Astrocyte (in vitro differentiated cells and primary cell): ENCODE results near the gene UCN3. TPM values are rescaled to one million over a fixed set of nuclear protein-coding genes. Genes with fewer than 3 reads are reported as not detected.

Experiments
- DNase-seq: peaks from one replicate; pipeline ENCODE4 v3.0.0-alpha.2; 2010; ENCODE audit warnings: low read depth
- FAIRE-seq: peaks from 2 replicates; lab custom pipeline; 2011; peaks lifted over from hg19 to GRCh38; lab: Jason Lieb, UNC
- H2AFZ ChIP-seq: 2 replicates; pipeline ENCODE4 v1.6.0; 2012; ENCODE audit warnings: low read depth, low read length, inconsistent platforms
- H3K27ac ChIP-seq: 2 replicates; pipeline ENCODE4 v1.5.1; 2011; ENCODE audit warnings: low read depth, low read length, inconsistent platforms
- H3K27me3 ChIP-seq: 2 replicates; pipeline ENCODE4 v1.6.0; 2011; ENCODE audit warnings: low read length, inconsistent platforms; ENCODE audit not compliant: insufficient read depth
- H3K36me3 ChIP-seq: 2 replicates; pipeline ENCODE4 v1.5.1; 2011; ENCODE audit warnings: low read length, inconsistent platforms; ENCODE audit not compliant: insufficient read depth
- H3K4me1 ChIP-seq: 2 replicates; pipeline ENCODE4 v1.5.1; 2011; ENCODE audit warnings: low read length, inconsistent platforms; ENCODE audit not compliant: insufficient read depth
- H3K4me2 ChIP-seq: 2 replicates; pipeline ENCODE4 v1.6.0; 2012; ENCODE audit warnings: low read length, inconsistent platforms
- H3K4me3 ChIP-seq: 2 replicates; pipeline ENCODE4 v1.5.1; 2011; ENCODE audit warnings: low read depth, mild to moderate bottlenecking, low read length, inconsistent platforms; ENCODE audit not compliant: insufficient read depth
- H3K79me2 ChIP-seq: 2 replicates; pipeline ENCODE4 v1.6.0; 2012; ENCODE audit warnings: mild to moderate bottlenecking, low read length, inconsistent platforms; ENCODE audit not compliant: insufficient read depth
- H3K9ac ChIP-seq: 2 replicates; pipeline ENCODE4 v1.6.0; 2012; ENCODE audit warnings: mild to moderate bottlenecking, low read length, inconsistent platforms
- H3K9me3 ChIP-seq: 2 replicates; pipeline ENCODE4 v1.5.1; 2012; ENCODE audit warnings: low read depth, mild to moderate bottlenecking, low read length, inconsistent platforms; ENCODE audit not compliant: insufficient read depth
- H4K20me1 ChIP-seq: 2 replicates; pipeline ENCODE4 v1.6.0; 2012; ENCODE audit warnings: low read length, inconsistent platforms; ENCODE audit not compliant: insufficient read depth
- H3K27ac Mint-ChIP-seq: one replicate; pipeline ENCODE4 v1.8.0; 2021; ENCODE audit warnings: mild to moderate bottlenecking, mixed read lengths; ENCODE audit not compliant: unreplicated experiment
- H3K27me3 Mint-ChIP-seq: one replicate; pipeline ENCODE4 v1.8.0; 2021; ENCODE audit warnings: low read depth, mixed read lengths; ENCODE audit not compliant: unreplicated experiment
- H3K36me3 Mint-ChIP-seq: one replicate; pipeline ENCODE4 v1.8.0; 2021; ENCODE audit warnings: low read depth, mixed read lengths; ENCODE audit not compliant: unreplicated experiment
- H3K4me1 Mint-ChIP-seq: one replicate; pipeline ENCODE4 v1.8.0; 2021; ENCODE audit warnings: low read depth, mixed read lengths; ENCODE audit not compliant: unreplicated experiment
- H3K4me3 Mint-ChIP-seq: one replicate; pipeline ENCODE4 v1.8.0; 2021; ENCODE audit warnings: mild to moderate bottlenecking, moderate library complexity, mixed read lengths; ENCODE audit not compliant: unreplicated experiment
- H3K9me3 Mint-ChIP-seq: one replicate; pipeline ENCODE4 v1.8.0; 2021; ENCODE audit warnings: mild to moderate bottlenecking, mixed read lengths; ENCODE audit not compliant: unreplicated experiment
- EZH2 ChIP-seq: IDR thresholded peaks from 2 replicates; pipeline ENCODE4 v1.6.1; 2012; ENCODE audit warnings: mild to moderate bottlenecking, low read length, inconsistent platforms; ENCODE audit not compliant: insufficient read depth
- total RNA-seq: library from RNA; stranded (reverse); gene quantifications from 2 replicates; pipeline ENCODE4 v1.2.1, GENCODE V29; 2021
- TF ChIP-seq, protein P1 (sequence below): IDR thresholded peaks from 2 replicates; pipeline ENCODE4 v1.5.1; 2011; ENCODE audit warnings: low read depth, mild to moderate bottlenecking, inconsistent platforms, low read length, moderate library complexity; ENCODE audit not compliant: insufficient read depth

UCN3 gene
- total RNA-seq, 1 donor from 2014 or later = not detected

DNA sequence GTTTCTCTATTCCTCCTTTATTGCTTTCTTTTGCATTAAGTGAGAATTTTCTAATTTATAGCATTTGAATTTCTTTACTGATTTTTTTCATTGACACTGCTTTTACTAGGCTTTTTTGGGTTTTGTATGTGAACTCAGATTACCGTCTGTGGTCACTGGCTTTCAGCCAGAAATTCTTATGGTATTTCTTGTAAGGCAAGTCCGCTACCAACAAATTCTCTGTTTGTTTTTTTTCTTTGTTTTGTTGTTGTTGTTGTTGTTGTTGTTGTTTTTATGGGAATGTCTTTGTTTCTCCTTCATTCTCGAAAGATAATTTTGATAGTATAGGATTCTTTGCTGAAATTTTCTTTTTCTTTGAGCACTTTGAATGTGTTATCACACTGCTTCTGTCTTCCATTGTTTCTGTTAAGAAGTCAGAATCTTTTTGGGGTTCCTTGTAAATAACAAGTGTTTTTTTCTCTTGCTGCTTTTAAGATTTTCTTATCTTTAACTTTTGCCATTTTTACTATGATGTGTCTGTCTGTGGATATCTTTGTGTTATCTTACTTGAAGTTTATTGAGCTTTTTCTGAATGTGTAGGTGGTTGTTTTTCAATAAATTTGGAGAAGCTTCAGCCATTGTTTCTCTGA, 54.8 kb downstream of the UCN3 start:
- H3K27ac Mint-ChIP-seq = no peak overlapping the region
- no peak overlapping the region for H3K4me3 Mint-ChIP-seq

DNA sequence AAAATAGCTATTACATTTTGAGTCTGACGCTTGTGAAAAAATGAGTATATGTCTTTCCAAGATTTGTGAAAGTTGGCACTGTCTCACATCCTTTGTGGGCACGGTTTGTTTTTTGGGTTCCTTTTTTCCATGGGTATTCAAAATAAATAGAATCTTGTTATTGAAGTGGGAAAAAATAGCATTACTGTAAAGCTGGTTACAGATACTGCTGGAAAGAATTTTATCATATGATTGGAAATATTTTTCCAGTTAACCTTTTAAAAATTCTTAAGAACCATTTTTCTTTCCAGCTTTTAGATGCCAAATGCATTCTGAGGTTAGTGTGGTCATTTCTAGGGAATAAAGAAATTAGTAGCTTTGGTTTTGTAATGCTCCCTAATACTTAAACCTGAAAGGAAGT, 59.0 kb downstream of the UCN3 start:
- Mint-ChIP-seq H3K4me1 (peaks cover 3% of the 10 kb centered on the region), H3K27me3 (no peaks in the 10 kb centered on the region), H3K27ac (no peak overlapping the region), H3K36me3 (no peaks in the 10 kb centered on the region), H3K4me3 (no peak overlapping the region), H3K9me3 (no peaks in the 10 kb centered on the region)
- Histone ChIP-seq H3K4me2 (no peak overlapping the region), H3K4me3 (no peak overlapping the region), H3K9me3 (no peaks in the 10 kb centered on the region), H3K79me2 (peaks cover 89% of the 10 kb centered on the region), H3K36me3 (peaks cover 2% of the 10 kb centered on the region), H3K9ac (no peak overlapping the region), H4K20me1 (peaks cover 5% of the 10 kb centered on the region), H2AFZ (no peak overlapping the region), H3K27me3 (no peaks in the 10 kb centered on the region), H3K4me1 (peaks cover 3% of the 10 kb centered on the region), H3K27ac (no peak overlapping the region)
- TF ChIP-seq EZH2 = no peak
- FAIRE-seq (no peak), DNase-seq (peak; percentile 66)

More for the DNA sequence above, 54.8 kb downstream of the UCN3 start:
- H3K4me3 ChIP-seq = no peak overlapping the region
- FAIRE-seq (no peak), DNase-seq (peak; percentile 65)
- H3K4me2 ChIP-seq = no peak overlapping the region
- Mint-ChIP-seq H3K9me3 (peaks cover 4% of the 10 kb centered on the region), H3K4me1 (no peaks in the 10 kb centered on the region), H3K27me3 (no peaks in the 10 kb centered on the region), H3K36me3 (no peaks in the 10 kb centered on the region)
- no peaks in the 10 kb centered on the region for H3K9me3 ChIP-seq
- no peaks in the 10 kb centered on the region for H3K36me3 ChIP-seq
- no peak overlapping the region for H2AFZ ChIP-seq
- no peak overlapping the region for H3K9ac ChIP-seq
- no peak overlapping the region for H3K27ac ChIP-seq
- H3K4me1 ChIP-seq = no peaks in the 10 kb centered on the region
- H3K79me2 ChIP-seq = peaks cover 100% of the 10 kb centered on the region
- TF ChIP-seq, protein P1, sequence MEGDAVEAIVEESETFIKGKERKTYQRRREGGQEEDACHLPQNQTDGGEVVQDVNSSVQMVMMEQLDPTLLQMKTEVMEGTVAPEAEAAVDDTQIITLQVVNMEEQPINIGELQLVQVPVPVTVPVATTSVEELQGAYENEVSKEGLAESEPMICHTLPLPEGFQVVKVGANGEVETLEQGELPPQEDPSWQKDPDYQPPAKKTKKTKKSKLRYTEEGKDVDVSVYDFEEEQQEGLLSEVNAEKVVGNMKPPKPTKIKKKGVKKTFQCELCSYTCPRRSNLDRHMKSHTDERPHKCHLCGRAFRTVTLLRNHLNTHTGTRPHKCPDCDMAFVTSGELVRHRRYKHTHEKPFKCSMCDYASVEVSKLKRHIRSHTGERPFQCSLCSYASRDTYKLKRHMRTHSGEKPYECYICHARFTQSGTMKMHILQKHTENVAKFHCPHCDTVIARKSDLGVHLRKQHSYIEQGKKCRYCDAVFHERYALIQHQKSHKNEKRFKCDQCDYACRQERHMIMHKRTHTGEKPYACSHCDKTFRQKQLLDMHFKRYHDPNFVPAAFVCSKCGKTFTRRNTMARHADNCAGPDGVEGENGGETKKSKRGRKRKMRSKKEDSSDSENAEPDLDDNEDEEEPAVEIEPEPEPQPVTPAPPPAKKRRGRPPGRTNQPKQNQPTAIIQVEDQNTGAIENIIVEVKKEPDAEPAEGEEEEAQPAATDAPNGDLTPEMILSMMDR = no peak
- no peak for TF ChIP-seq EZH2
- H4K20me1 ChIP-seq = peaks cover 5% of the 10 kb centered on the region
- H3K27me3 ChIP-seq = no peaks in the 10 kb centered on the region

Other genes with a start within 250 kb of the UCN3 start
- not detected in 2 replicates for gene AKR1C8, start 179.8 kb upstream of the UCN3 start, total RNA-seq
- not detected in 2 replicates for gene AKR1C4, start 168.1 kb upstream of the UCN3 start, total RNA-seq
- gene TUBAL3, start 39.9 kb downstream of the UCN3 start, total RNA-seq = not detected in 2 replicates
- 31.5 and 43.5 TPM in 2 replicates for gene NET1, start 47.6 kb downstream of the UCN3 start, total RNA-seq
- gene CALML5, start 134.6 kb downstream of the UCN3 start, total RNA-seq = not detected in 2 replicates
- gene CALML3, start 160.0 kb downstream of the UCN3 start, total RNA-seq = not detected in 2 replicates